Upper lobe of left lung (tissue), 4 donors: ENCODE measurements around the gene RAD54L2.
"Not testable (repeated sequence)": the region's sequence is repeated elsewhere in the genome, so short reads cannot be mapped to it uniquely, and the experiment has no call there.

ENCODE experiments used
- CTCF ChIP-seq, 6 experiments: fragments of 450-650 bp in 4 of 6; fragments of 200-600 bp in 2 of 6; sonication (generic) in 2 of 6; IDR thresholded peaks; one replicate each; pipeline ENCODE4 v1.5.1; 2016 to 2019; ENCODE audit warnings: antibody characterized with exemption in 6 of 6
- EP300 ChIP-seq, 4 donors: sonication (generic); formaldehyde crosslinking; IDR thresholded peaks; one replicate each; pipeline ENCODE4 v1.5.1; 2017; ENCODE audit warnings: antibody characterized with exemption in 4 of 4, control low read depth in 2 of 4
- POLR2A ChIP-seq, 4 donors: fragments of 450-650 bp; IDR thresholded peaks; one replicate each; pipeline ENCODE4 v1.5.1; 2016 to 2017; ENCODE audit warnings: antibody characterized with exemption in 4 of 4, mild to moderate bottlenecking in 2 of 4
- POLR2AphosphoS5 ChIP-seq, 2 donors: sonication (generic); formaldehyde crosslinking; IDR thresholded peaks; one replicate each; pipeline ENCODE4 v1.5.1; 2017; ENCODE audit warnings: antibody characterized with exemption in 2 of 2

DNA sequence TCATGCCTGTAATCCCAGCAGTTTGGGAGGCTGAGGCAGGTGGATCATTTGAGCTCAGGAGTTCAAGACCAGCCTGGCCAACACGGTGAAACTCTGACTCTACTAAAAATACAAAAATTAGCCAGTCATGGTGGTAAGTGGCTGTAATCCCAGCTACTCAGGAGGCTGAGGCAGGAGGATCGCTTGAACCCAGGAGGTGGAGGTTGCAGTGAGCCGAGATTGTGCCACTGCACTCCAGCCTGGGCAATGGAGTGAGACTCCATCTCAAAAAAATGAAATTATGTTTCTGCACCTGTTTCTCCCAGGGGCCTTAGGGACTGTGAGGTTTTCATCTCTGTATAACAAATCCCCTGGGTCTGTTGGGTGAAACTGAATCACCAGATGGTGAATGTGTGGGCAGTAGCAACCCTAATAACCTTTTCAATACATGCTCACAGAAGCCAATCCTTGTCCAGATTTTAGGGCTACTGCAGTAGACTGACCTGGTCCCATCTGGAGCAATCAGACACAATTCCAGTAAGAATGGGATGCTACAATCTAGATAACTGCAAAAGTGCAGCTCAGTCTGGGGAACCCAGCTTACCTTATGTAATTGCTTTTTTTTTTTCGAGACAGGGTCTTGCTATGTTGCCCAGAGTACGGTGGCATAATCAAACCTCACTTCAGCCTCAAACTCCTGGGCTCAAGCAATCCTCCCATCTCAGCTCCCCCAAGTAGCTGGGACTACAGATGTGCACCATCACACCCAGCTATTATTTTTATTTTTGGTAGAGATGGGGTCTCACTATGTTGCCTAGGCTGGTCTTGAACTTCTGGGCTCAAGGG is 17.4 kb upstream of the RAD54L2 start:
- TF ChIP-seq CTCF, POLR2A, POLR2AphosphoS5, EP300 (IDR thresholded peaks at IDR 0.05): not testable (repeated sequence)
